ENCODE measurements around the gene CCDC188.

GRCh38 chr22:20153945-20154344 lies 3.1 kb upstream of the CCDC188 start:
- TF ChIP-seq, protein P1, sequence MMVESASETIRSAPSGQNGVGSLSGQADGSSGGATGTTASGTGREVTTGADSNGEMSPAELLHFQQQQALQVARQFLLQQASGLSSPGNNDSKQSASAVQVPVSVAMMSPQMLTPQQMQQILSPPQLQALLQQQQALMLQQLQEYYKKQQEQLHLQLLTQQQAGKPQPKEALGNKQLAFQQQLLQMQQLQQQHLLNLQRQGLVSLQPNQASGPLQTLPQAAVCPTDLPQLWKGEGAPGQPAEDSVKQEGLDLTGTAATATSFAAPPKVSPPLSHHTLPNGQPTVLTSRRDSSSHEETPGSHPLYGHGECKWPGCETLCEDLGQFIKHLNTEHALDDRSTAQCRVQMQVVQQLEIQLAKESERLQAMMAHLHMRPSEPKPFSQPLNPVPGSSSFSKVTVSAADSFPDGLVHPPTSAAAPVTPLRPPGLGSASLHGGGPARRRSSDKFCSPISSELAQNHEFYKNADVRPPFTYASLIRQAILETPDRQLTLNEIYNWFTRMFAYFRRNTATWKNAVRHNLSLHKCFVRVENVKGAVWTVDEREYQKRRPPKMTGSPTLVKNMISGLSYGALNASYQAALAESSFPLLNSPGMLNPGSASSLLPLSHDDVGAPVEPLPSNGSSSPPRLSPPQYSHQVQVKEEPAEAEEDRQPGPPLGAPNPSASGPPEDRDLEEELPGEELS (CRISPR knock-in tag; IDR thresholded peaks at IDR 0.05) = no peak
- no peak for TF ChIP-seq RELA (CRISPR knock-in tag; IDR thresholded peaks at IDR 0.05; ENCODE audit: borderline replicate concordance)
- TF ChIP-seq PREB (CRISPR knock-in tag; IDR thresholded peaks at IDR 0.05; ENCODE audit: borderline replicate concordance) = no peak

Data from WTC11 (cell line).